HFFc6 (cell line): ENCODE results near the gene IFITM2. TPM values are rescaled to one million over a fixed set of nuclear protein-coding genes. Genes with fewer than 3 reads are reported as not detected.

Experiments used
- DNase-seq: peaks from one replicate; pipeline ENCODE4 v3.0.0-alpha.2; 2018
- H3K27ac Mint-ChIP-seq: 2 replicates; pipeline ENCODE4 v1.8.0; 2020; ENCODE audit warnings: mild to moderate bottlenecking, mixed read lengths
- H3K27me3 Mint-ChIP-seq: 2 replicates; pipeline ENCODE4 v1.8.0; 2021; ENCODE audit warnings: mild to moderate bottlenecking, moderate library complexity, mixed read lengths; ENCODE audit not compliant: insufficient read depth
- H3K36me3 Mint-ChIP-seq: 2 replicates; pipeline ENCODE4 v1.8.0; 2021; ENCODE audit warnings: low read depth, mixed read lengths
- H3K4me1 Mint-ChIP-seq: 2 replicates; pipeline ENCODE4 v1.8.0; 2020; ENCODE audit warnings: low read depth, mixed read lengths
- H3K4me3 Mint-ChIP-seq: 2 replicates; pipeline ENCODE4 v1.8.0; 2020; ENCODE audit warnings: mild to moderate bottlenecking, moderate library complexity, mixed read lengths
- H3K9me3 Mint-ChIP-seq: 2 replicates; pipeline ENCODE4 v1.8.0; 2020; ENCODE audit warnings: mild to moderate bottlenecking, mixed read lengths
- CTCF ChIP-seq: fragments of 200-600 bp; sonication (generic); IDR thresholded peaks from 2 replicates; pipeline ENCODE4 v1.5.0; 2021; ENCODE audit warnings: antibody characterized with exemption, mild to moderate bottlenecking
- total RNA-seq, 6 experiments: library from RNA; stranded (reverse); fragmentation: NEBNext Ultra II Directional; extraction: Animal tissue kit (Norgen Biotek cat#: 25700); gene quantifications; 2 replicates in 1 of 6; 3 replicates in 5 of 6; pipeline ENCODE4 v1.2.3, GENCODE V29; 2021

Gene IFITM2
- total RNA-seq, 6 experiments from 2014 or later = 257 to 325 (median 291) TPM

DNA sequence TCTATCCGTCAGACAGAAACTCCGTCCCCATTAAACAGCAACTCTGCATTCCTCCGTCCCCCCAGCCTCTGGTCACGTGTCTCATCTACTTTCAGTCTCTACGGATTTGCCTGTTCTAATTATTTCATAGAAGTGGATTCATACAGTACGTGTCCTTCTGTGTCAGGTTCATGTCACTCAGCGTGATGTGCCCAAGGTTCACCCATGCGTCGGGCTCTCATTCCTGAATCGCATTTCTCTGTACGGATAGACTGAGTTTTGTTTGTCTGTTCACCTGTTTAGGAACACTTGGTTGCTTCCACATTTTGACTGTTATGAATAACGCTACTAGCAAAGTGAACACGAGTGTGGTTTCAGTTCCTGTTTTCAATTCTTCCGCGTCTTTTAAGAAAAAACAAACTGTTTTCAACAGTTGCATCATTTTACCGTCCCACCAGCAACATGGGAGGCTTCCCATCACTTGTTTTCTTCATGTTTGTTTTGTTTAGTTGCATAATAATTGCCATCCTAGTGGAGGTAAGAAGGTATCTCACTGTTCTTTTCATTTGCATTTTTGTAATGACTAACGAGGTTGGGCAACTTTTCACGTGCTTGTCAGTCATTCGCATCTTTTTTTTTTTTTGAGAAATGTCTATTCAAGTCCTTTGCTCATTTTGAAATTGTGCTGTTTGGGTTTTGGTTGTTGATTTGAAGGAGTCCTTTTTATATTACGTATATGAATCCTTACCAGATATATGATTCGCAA, 38.3 kb upstream of the IFITM2 start:
- Mint-ChIP-seq H3K4me3 (no peak overlapping the region), H3K9me3 (no peaks in the 10 kb centered on the region; the same call in 1 of the 2 replicates), H3K4me1 (no peaks in the 10 kb centered on the region), H3K36me3 (no peaks in the 10 kb centered on the region), H3K27ac (no peak overlapping the region), H3K27me3 (peaks cover 30% of the 10 kb centered on the region)
- no peak for DNase-seq
- TF ChIP-seq CTCF = no peak

DNA sequence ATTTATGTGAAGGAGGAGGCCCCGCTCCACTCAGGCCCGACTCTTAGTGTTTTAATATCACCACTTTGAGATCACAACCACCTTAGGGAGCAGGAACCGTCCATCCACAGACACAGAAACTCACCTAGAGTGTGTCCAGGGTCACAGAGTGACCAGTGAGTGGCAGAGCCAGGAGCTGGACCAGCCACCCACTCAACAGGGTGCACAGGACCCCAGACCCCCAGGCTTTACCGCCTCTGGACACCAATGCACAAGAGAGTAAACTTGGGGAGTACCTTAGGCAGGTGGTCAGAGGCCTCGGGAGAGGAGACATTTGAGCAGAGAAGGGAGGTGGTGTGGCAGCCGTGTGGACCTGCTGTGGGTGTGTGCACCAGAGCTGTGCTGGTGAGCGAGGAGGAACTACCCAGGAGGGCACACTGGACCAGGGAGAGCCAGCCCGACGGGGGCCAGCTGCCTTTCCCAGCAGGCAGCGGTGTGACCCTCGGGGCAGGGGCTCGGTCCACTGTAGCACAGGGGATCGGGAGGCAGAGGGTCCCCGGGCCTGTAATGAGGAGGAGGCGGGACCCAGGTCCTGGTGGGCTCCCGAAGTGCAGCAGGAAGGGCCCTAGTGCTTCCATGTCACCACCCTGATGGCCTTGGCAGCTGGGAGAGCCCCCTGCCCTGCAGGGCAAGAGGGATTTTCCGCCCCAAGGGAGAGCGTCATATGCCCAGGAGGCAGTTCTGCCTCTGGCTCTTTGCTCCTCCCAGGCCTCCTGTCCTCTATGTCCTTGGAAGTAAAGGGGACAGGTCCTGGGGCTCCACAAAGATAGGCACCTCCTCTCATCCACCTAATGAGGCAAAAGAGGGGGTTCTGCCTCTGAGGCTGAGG, 36.9 kb upstream of the IFITM2 start:
- Mint-ChIP-seq H3K9me3 (no peaks in the 10 kb centered on the region; the same call in 1 of the 2 replicates), H3K4me3 (no peak overlapping the region), H3K27me3 (peaks cover 30% of the 10 kb centered on the region), H3K4me1 (no peaks in the 10 kb centered on the region), H3K36me3 (no peaks in the 10 kb centered on the region), H3K27ac (no peak overlapping the region)
- no peak for DNase-seq
- TF ChIP-seq CTCF = no peak

GRCh38 chr11:271319-271715, 36.3 kb upstream of the IFITM2 start:
- H3K27me3 Mint-ChIP-seq = peaks cover 33% of the 10 kb centered on the region
- no peaks in the 10 kb centered on the region for H3K36me3 Mint-ChIP-seq
- no peak overlapping the region for H3K4me3 Mint-ChIP-seq
- no peaks in the 10 kb centered on the region for H3K4me1 Mint-ChIP-seq
- no peak for DNase-seq
- peaks cover 3% of the 10 kb centered on the region; the same call in 1 of the 2 replicates for H3K9me3 Mint-ChIP-seq
- no peak overlapping the region for H3K27ac Mint-ChIP-seq
- TF ChIP-seq CTCF = no peak

DNA sequence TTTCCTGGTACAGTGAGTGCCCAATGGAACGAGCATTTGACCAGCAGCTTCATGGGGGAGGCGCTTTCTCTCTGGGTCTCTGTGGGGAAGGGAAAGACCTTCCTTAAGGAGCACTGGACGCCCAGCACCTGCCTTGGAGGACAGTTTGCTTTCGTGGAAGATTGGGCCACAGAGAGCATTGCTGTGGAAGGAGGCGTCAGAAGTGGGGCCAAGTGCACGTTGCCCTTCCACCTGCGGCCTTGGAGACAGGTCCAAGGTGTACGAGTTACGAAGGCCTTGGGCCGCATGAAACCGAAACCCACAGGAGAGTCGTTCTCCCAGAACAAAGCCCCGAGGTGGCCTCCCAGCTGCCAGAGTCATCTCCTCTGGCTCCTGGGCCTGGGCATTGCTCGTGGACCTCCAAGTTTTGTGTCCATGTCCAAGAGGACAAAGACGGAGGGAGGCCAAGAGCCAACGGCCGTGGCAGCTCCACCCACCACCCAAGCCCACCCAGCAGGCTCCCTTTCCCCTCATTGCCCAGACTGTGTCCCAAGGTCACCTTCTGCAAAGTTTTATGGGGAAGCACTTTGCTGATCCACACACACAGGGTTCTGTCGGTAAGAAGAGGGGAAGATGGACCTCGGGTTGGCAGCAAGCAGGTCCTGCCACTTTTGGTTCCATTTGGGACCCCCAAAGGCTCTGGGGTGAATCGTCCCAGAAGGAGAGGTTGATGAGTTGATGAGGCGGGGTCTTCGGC, 35.3 kb upstream of the IFITM2 start:
- H3K27ac Mint-ChIP-seq = no peak overlapping the region
- peaks cover 42% of the 10 kb centered on the region for H3K27me3 Mint-ChIP-seq
- H3K36me3 Mint-ChIP-seq = no peaks in the 10 kb centered on the region
- TF ChIP-seq CTCF = no peak
- no peaks in the 10 kb centered on the region for H3K4me1 Mint-ChIP-seq
- DNase-seq = no peak
- H3K9me3 Mint-ChIP-seq = peaks cover 8% of the 10 kb centered on the region; the same call in 1 of the 2 replicates
- H3K4me3 Mint-ChIP-seq = no peak overlapping the region

- no peak overlapping the region for H3K27ac Mint-ChIP-seq
- no peak for TF ChIP-seq CTCF
- H3K4me3 Mint-ChIP-seq = no peak overlapping the region
- no peak for DNase-seq
- no peaks in the 10 kb centered on the region for H3K4me1 Mint-ChIP-seq
- H3K27me3 Mint-ChIP-seq = peaks cover 42% of the 10 kb centered on the region
- peaks cover 8% of the 10 kb centered on the region; the same call in 1 of the 2 replicates for H3K9me3 Mint-ChIP-seq
- H3K36me3 Mint-ChIP-seq = no peaks in the 10 kb centered on the region
These were observed 34.8 kb upstream of the IFITM2 start for GRCh38 chr11:272931-273198.
